Endothelial cell of umbilical vein (primary cell): ENCODE data around the gene TEC. TPM values are rescaled to one million over a fixed set of nuclear protein-coding genes. Genes with fewer than 3 reads are reported as not detected.

Experiments
- BruUV-seq: library from RNA; stranded (reverse); fragments of 400-500 nt; replicated peaks from 2 replicates; lab custom pipeline; 2021; lab: Mats Ljungman, UMichigan
- CTCF ChIA-PET: fragments of 300-600, 350-600 bp; sonication (Branson Sonifier 250); formaldehyde crosslinking; loops from one replicate; lab custom pipeline; 2021; ENCODE audit warnings: antibody characterized with exemption, inconsistent platforms; lab: Charles Lee
- POLR2A ChIA-PET: fragments of 300-600, 350-600 bp; sonication (Branson Sonifier 250); formaldehyde crosslinking; loops from one replicate; lab custom pipeline; 2021; ENCODE audit warnings: antibody characterized with exemption, inconsistent platforms; lab: Charles Lee
- DNase-seq: peaks from one replicate; pipeline ENCODE4 v3.0.0-alpha.2; 2011; ENCODE audit warnings: low read depth, low spot score
- FAIRE-seq: peaks from 2 replicates; lab custom pipeline; 2011; peaks lifted over from hg19 to GRCh38; lab: Jason Lieb, UNC
- H2AFZ ChIP-seq: 2 replicates; pipeline ENCODE4 v1.6.0; 2012; ENCODE audit warnings: low read depth, low read length, control low read depth, inconsistent platforms
- H3K27ac ChIP-seq: 2 replicates; pipeline ENCODE4 v1.5.1; 2011; ENCODE audit warnings: low read depth, mild to moderate bottlenecking, control low read depth, low read length, moderate library complexity; ENCODE audit not compliant: insufficient read depth
- H3K27me3 ChIP-seq, 2 experiments: 2 replicates each; pipeline versions ENCODE4 v1.6.0 to v1.6.1; 2011; ENCODE audit warnings: low read length in 2 of 2, mixed read lengths in 1 of 2; ENCODE audit not compliant: control insufficient read depth in 2 of 2, insufficient read depth in 2 of 2
- H3K36me3 ChIP-seq, 2 experiments: 2 replicates in 1 of 2; 3 replicates in 1 of 2; pipeline ENCODE4 v1.5.1; 2011; ENCODE audit warnings: low read length in 2 of 2, mild to moderate bottlenecking in 1 of 2, moderate library complexity in 1 of 2; ENCODE audit not compliant: control insufficient read depth in 2 of 2, insufficient read depth in 2 of 2; ENCODE audit errors: extremely low read depth in 1 of 2
- H3K4me1 ChIP-seq: 3 replicates; pipeline ENCODE4 v1.5.1; 2011; ENCODE audit warnings: mild to moderate bottlenecking, low read length; ENCODE audit not compliant: control insufficient read depth, insufficient read depth; ENCODE audit errors: extremely low read depth
- H3K4me2 ChIP-seq: 2 replicates; pipeline ENCODE4 v1.6.1; 2011; ENCODE audit warnings: low read length, control low read depth, mixed read lengths; ENCODE audit not compliant: insufficient read depth
- H3K4me3 ChIP-seq, 3 experiments: fragments of 200-600 bp in 1 of 3; sonication (generic), shearing (Covaris generic) in 1 of 3; replicated peaks in 1 of 3; 2 replicates each; pipeline ENCODE4 v1.5.1; 2011 to 2016; ENCODE audit warnings: control low read depth in 3 of 3, low read length in 3 of 3, mild to moderate bottlenecking in 2 of 3, inconsistent platforms in 1 of 3, low read depth in 1 of 3, moderate library complexity in 1 of 3; ENCODE audit not compliant: insufficient read depth in 1 of 3
- H3K79me2 ChIP-seq: 2 replicates; pipeline ENCODE4 v1.6.0; 2012; ENCODE audit warnings: low read length, inconsistent platforms; ENCODE audit not compliant: control insufficient read depth, insufficient read depth
- H3K9ac ChIP-seq: replicated peaks from 2 replicates; pipeline ENCODE3; 2011; ENCODE audit warnings: low read length, control low read depth; ENCODE audit not compliant: insufficient read depth; ENCODE audit errors: extremely low read depth
- H3K9me1 ChIP-seq: replicated peaks from 3 replicates; pipeline ENCODE4 v1.6.0; 2011; ENCODE audit warnings: mild to moderate bottlenecking, low read length; ENCODE audit not compliant: control insufficient read depth, insufficient read depth; ENCODE audit errors: extremely low read depth
- H3K9me3 ChIP-seq: replicated peaks from 2 replicates; pipeline ENCODE4 v1.5.1; 2012; ENCODE audit warnings: low read length, inconsistent platforms; ENCODE audit not compliant: control insufficient read depth, insufficient read depth
- H4K20me1 ChIP-seq: replicated peaks from 2 replicates; pipeline ENCODE3; 2011; ENCODE audit warnings: mild to moderate bottlenecking, low read length; ENCODE audit not compliant: control insufficient read depth, insufficient read depth; ENCODE audit errors: extremely low read depth
- EZH2 ChIP-seq: IDR thresholded peaks from 2 replicates; pipeline ENCODE4 v1.6.1; 2012; ENCODE audit warnings: borderline replicate concordance, low read depth, mild to moderate bottlenecking, moderate library complexity, low read length, inconsistent platforms; ENCODE audit not compliant: severe bottlenecking
- FOS ChIP-seq: IDR thresholded peaks from 2 replicates; pipeline ENCODE4 v1.6.1; 2011; ENCODE audit warnings: mild to moderate bottlenecking, low read length, moderate library complexity, borderline replicate concordance; ENCODE audit not compliant: insufficient read depth
- GATA2 ChIP-seq: IDR thresholded peaks from 2 replicates; pipeline ENCODE4 v1.7.0; 2011; ENCODE audit warnings: low read depth, mild to moderate bottlenecking, moderate library complexity, mixed read lengths, low read length; ENCODE audit not compliant: insufficient read length, insufficient read depth
- JUN ChIP-seq: IDR thresholded peaks from 2 replicates; pipeline ENCODE4 v1.6.1; 2011; ENCODE audit warnings: borderline replicate concordance, low read depth; ENCODE audit not compliant: insufficient read length, insufficient read depth
- MAX ChIP-seq: IDR thresholded peaks from 2 replicates; pipeline ENCODE4 v1.6.1; 2011; ENCODE audit not compliant: insufficient read depth, insufficient read length
- MYC ChIP-seq: IDR thresholded peaks from one replicate; pipeline ENCODE4 v1.6.1; 2011; ENCODE audit warnings: mild to moderate bottlenecking, low read depth, low read length
- POLR2A ChIP-seq: IDR thresholded peaks from 2 replicates; pipeline ENCODE4 v1.6.1; 2012; ENCODE audit warnings: low read depth, mild to moderate bottlenecking, control low read depth, low read length
- POLR2AphosphoS5 ChIP-seq: IDR thresholded peaks from 2 replicates; pipeline ENCODE4 v1.6.1; 2012; ENCODE audit warnings: low read depth, mild to moderate bottlenecking, control low read depth, low read length, moderate library complexity; ENCODE audit not compliant: insufficient read depth
- dilution Hi-C: fragments of 300-500 bp; cut with MboI; formaldehyde crosslinking; loops from one replicate; pipeline ENCODE4 v1.15.0; 2019; ENCODE audit warnings: low sequenced_read_pairs; ENCODE audit not compliant: extremely low pct_ligation_motif_present
- intact Hi-C: fragments of 100-400 bp; cut with micrococcal nuclease; formaldehyde crosslinking; loops from one replicate; pipeline ENCODE4 v1.10.0; 2022
- polyA plus RNA-seq, 4 experiments: library from polyadenylated mRNA; depleted of rRNA in 3 of 4; stranded (reverse) in 3 of 4; unstranded in 1 of 4; fragments of >200 nt; gene quantifications; 2 replicates each; pipeline versions ENCODE4 v1.2.1 to v1.2.3, GENCODE V29; 2011 to 2012; ENCODE audit warnings: missing spikeins in 1 of 4
- total RNA-seq: library from RNA; stranded (reverse); gene quantifications from 2 replicates; pipeline ENCODE4 v1.2.3, GENCODE V29; 2021
- TF ChIP-seq, protein P1 (sequence below), 2 donors: IDR thresholded peaks; 1 replicate in 1 of 2; 2 replicates in 1 of 2; pipeline ENCODE4 v1.5.1; 2011; ENCODE audit warnings: low read length in 2 of 2, mild to moderate bottlenecking in 2 of 2, moderate library complexity in 2 of 2, control low read depth in 1 of 2, inconsistent platforms in 1 of 2, low read depth in 1 of 2; ENCODE audit not compliant: insufficient read depth in 1 of 2; ENCODE audit errors: extremely low read depth in 1 of 2

The TEC gene
- total and polyA plus RNA-seq, 2 donors (not counting 3 experiments of a cell fraction or from before 2014, with no cell fraction given) = 0.08 to 0.86 TPM

DNA sequence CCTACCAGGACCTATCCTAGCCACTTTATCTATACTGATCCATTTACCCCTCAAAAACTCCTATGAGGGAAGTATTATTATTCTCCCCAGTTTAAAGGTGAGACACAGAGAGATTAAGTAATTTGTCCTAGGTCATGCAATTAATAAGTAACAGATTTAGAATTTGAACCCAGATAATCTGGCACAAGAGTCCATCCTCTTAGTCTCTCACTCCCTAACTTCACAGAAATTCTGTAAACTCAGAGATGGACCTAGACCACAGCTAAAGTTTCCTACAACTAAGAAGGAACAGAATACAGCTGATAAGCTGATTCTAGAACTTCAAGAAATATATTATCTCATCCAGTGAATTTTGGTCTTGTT lies 58.7 kb downstream of the TEC start:
- TF ChIP-seq JUN = no peak
- TF ChIP-seq GATA2 = no peak
- TF ChIP-seq POLR2AphosphoS5 = no peak
- no peak for TF ChIP-seq FOS
- TF ChIP-seq MYC = no peak
- TF ChIP-seq, protein P1, sequence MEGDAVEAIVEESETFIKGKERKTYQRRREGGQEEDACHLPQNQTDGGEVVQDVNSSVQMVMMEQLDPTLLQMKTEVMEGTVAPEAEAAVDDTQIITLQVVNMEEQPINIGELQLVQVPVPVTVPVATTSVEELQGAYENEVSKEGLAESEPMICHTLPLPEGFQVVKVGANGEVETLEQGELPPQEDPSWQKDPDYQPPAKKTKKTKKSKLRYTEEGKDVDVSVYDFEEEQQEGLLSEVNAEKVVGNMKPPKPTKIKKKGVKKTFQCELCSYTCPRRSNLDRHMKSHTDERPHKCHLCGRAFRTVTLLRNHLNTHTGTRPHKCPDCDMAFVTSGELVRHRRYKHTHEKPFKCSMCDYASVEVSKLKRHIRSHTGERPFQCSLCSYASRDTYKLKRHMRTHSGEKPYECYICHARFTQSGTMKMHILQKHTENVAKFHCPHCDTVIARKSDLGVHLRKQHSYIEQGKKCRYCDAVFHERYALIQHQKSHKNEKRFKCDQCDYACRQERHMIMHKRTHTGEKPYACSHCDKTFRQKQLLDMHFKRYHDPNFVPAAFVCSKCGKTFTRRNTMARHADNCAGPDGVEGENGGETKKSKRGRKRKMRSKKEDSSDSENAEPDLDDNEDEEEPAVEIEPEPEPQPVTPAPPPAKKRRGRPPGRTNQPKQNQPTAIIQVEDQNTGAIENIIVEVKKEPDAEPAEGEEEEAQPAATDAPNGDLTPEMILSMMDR (IDR thresholded peaks at IDR 0.05; ENCODE audit: extremely low read depth in 1 of 2, insufficient read depth in 1 of 2, low read depth in 1 of 2, low read length in 2 of 2) = no peak
- no peak for TF ChIP-seq POLR2A
- no peak for TF ChIP-seq EZH2
- TF ChIP-seq MAX = no peak
- Histone ChIP-seq H3K9ac (no peak overlapping the region), H3K4me3 (no peak overlapping the region), H3K27ac (no peak overlapping the region), H3K4me2 (no peak overlapping the region), H2AFZ (no peak overlapping the region), H3K79me2 (no peaks in the 10 kb centered on the region), H3K9me3 (no peaks in the 10 kb centered on the region), H3K36me3 (no peaks in the 10 kb centered on the region), H4K20me1 (no peaks in the 10 kb centered on the region), H3K9me1 (no peaks in the 10 kb centered on the region), H3K4me1 (no peaks in the 10 kb centered on the region), H3K27me3 (peaks cover 3 to 6% of the 10 kb centered on the region in 2 experiments)
- FAIRE-seq (no peak), DNase-seq (no peak)
- CTCF ChIA-PET = no interaction called here
- intact Hi-C loops = no loop called here
- POLR2A ChIA-PET = no interaction called here
- no TSS peak for BruUV-seq
- dilution Hi-C loops = no loop called here
